Right cardiac atrium (tissue), 5 donors: ENCODE data around the gene PRCC. TPM values are rescaled to one million over a fixed set of nuclear protein-coding genes. Genes with fewer than 3 reads are reported as not detected.

Source experiments
- ATAC-seq, 2 donors: fragments of 200-7000 bp; cut with Tn5 transposase; one replicate each; pipeline versions ENCODE4 v1.8.0 to v1.9.1; 2020; ENCODE audit warnings: moderate library complexity in 2 of 2, mild to moderate bottlenecking in 1 of 2
- DNase-seq, 3 donors: peaks; one replicate each; pipeline ENCODE4 v3.0.0-alpha.2; 2020
- H3K27ac ChIP-seq: one replicate; pipeline ENCODE4 v1.5.1; 2013; ENCODE audit warnings: mild to moderate bottlenecking, low read length, control low read depth, moderate library complexity
- H3K27me3 ChIP-seq: one replicate; pipeline ENCODE4 v1.6.1; 2013; ENCODE audit not compliant: control insufficient read depth, insufficient read depth
- H3K4me1 ChIP-seq: one replicate; pipeline ENCODE4 v1.6.1; 2013; ENCODE audit warnings: low read length; ENCODE audit not compliant: control insufficient read depth, insufficient read depth
- H3K4me3 ChIP-seq: one replicate; pipeline ENCODE4 v1.5.1; 2013; ENCODE audit warnings: low read length, control low read depth
- H3K9me3 ChIP-seq: one replicate; pipeline ENCODE4 v1.6.1; 2013; ENCODE audit warnings: low read length; ENCODE audit not compliant: control insufficient read depth
- WGBS: extraction: QIAGEN DNeasy Blood & Tissue Kit; methylation state at CpG from one replicate; pipeline ENCODE4 v1.1.7; 2013; 5-methylcytosine and 5-hydroxymethylcytosine counted together
- intact Hi-C, 4 donors: fragments of 100-400 bp; cut with DNase I; formaldehyde crosslinking; loops; one replicate each; pipeline versions ENCODE4 v1.11.0 to v1.14.0; 2022 to 2023
- polyA plus RNA-seq: library from polyadenylated mRNA; stranded (reverse); fragments of 200-250 nt; gene quantifications from one replicate; pipeline ENCODE4 v1.2.3, GENCODE V29; 2013
- total RNA-seq, 4 donors: library from RNA; stranded (reverse); fragmentation: NEBNext Ultra II Directional; extraction: Animal tissue kit (Norgen Biotek cat#: 25700); gene quantifications; one replicate each; pipeline ENCODE4 v1.2.1, GENCODE V29; 2021
- donor health status: healthy with polysubstance abuse.
- donor health status: DM: no; HTN: yes; CAD: no.
- donor health status: DM: no; HTN: no; CAD: no.
- donor health status: DM: no; HTN: yes; CAD: no; lungs with severe emphysema.
- donor health status: DM: yes; HTN: yes; CAD: no.

The PRCC gene
- total and polyA plus RNA-seq, 5 donors: 36.0 to 47.1 (median 43.2) TPM

DNA sequence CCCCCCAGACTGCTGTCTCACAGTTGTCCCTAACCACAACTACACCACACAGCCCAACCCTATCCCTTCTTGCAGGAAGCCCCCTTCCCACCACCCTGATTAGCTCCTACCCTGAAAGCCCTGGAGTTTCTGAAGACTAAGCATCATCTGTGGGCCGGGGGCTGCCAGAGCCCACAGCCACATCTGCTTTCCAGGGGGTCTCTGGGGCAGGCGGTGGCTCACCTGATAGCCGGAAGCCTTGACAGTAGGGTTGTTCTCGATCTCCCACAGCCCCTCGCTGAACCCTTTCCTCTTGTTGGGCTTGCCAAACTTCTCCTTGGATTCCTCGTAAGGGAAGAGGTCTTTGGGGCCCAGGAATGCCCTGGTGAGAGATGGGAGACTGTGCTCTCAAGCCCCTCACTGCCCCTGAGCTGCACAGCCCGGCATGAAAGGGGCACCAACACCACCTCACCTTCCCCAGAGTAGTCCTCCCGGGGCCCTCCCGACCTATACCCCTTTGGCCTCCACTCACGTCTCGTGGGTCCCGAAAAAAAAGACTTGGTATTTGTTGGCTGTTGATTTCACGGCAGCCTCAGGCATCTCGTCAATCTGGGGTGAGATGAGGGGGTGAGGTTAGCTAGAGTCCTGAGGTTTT is 22.4 kb upstream of the PRCC start:
- DNase-seq (no peak), ATAC-seq (no peak)
- Histone ChIP-seq H3K4me1 (peaks cover 23% of the 10 kb centered on the region), H3K27ac (no peak overlapping the region), H3K27me3 (no peaks in the 10 kb centered on the region), H3K9me3 (no peaks in the 10 kb centered on the region), H3K4me3 (no peak overlapping the region)
- WGBS: 76% methylated on average over 14 of the region's 14 CpGs
- intact Hi-C loops: no loop called here

DNA sequence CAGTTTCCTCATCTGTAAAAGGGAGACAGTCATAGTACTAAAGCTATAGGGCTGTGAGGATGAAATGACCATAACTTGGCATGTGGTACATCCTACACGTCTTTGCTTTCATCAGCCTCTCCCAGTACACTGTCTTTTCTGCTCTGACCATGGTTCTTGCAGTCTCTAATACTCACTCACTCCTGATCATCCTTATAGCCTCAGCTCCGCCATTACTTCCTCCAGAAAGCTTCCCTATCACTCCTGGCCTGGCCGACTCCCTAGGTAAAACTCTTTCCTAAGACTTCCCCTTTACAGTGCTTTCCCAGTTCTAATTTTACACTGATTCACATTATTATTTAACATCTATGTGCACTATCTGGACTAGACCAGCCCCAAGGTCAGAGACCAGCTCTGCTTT is 21.5 kb upstream of the PRCC start:
- peak overlapping the region; percentile 85 for H3K27ac ChIP-seq
- WGBS: 59% methylated on average over 3 of the region's 3 CpGs
- no peaks in the 10 kb centered on the region for H3K27me3 ChIP-seq
- intact Hi-C loops: no loop called here
- H3K9me3 ChIP-seq: no peaks in the 10 kb centered on the region
- DNase-seq (no peak), ATAC-seq (no peak)
- peaks cover 23% of the 10 kb centered on the region for H3K4me1 ChIP-seq
- no peak overlapping the region for H3K4me3 ChIP-seq

DNA sequence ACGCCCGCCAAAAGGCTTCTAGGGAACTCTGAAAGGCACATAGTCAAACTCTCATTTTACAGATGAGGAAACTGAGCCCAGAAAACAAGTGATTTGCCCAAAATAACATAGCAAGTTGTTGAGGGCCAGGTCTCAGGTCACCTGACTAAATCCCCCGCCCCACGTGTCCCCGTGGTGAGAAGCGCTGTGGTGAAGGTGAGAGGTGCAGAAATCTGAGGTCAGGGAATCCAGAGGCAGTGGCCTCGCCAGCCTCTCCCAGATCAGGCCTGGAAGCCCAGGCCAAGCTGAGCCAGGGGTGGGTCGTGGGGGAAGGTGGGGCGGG is 21.0 kb upstream of the PRCC start:
- peaks cover 23% of the 10 kb centered on the region for H3K4me1 ChIP-seq
- no peak for ATAC-seq
- intact Hi-C loops: no loop called here

DNA sequence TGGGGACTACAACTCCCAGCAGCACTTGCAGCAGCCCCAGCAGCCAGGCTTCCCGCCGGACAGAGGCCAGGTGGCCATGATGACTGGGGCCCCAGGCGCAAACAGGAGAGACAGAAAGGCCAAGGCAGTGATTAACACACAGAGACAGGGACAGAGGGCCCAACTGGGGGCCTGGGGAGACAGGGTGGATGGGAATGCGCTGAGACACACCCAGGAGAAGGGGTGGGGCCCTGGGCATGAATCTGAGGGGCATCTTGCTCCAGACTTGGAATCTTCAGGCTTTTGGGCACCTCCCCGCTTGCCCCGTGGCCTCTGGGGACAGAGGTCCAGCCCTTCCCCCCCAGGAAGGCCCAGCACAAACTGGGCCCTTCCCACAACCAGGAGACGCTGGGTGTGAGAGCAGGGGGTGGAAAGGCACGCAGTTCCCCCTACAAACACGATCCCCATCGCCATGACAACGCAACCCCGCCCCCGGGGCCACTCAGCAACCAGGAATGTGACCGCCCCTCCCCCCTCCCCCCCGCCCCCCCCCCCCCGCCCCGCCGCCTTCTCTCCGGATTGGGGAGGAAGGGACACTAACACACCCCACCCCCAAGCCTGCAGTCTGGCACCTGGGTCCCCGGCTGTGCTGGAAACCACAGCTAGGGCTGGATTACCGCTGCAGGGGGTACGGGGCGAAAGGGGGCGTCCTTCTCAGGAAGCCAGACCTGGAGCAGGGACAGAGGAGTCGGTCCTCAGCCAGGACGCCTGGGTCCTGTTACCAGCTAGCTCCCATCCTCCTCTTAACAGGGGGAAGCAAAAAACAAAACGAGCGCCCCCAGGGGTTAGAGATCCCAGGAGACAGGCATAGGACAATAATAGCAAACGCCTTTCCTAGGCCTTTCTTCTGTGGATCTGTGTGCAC is 20.4 kb upstream of the PRCC start:
- DNase-seq (peak; percentile 98), ATAC-seq (peak; percentile 70 to 72)
- H3K4me3 ChIP-seq: peak overlapping the region; percentile 89
- peak overlapping the region; percentile 100 for H3K27ac ChIP-seq
- peaks cover 23% of the 10 kb centered on the region for H3K4me1 ChIP-seq
- no peaks in the 10 kb centered on the region for H3K27me3 ChIP-seq
- H3K9me3 ChIP-seq: no peaks in the 10 kb centered on the region
- WGBS: 2% methylated on average over 24 of the region's 29 CpGs
- intact Hi-C loops: no loop called here

More for the DNA sequence above, 21.0 kb upstream of the PRCC start:
- no peak for DNase-seq
- Histone ChIP-seq H3K27me3 (no peaks in the 10 kb centered on the region), H3K4me3 (peak overlapping the region; percentile 37), H3K9me3 (no peaks in the 10 kb centered on the region), H3K27ac (peak overlapping the region; percentile 85)
- WGBS: 52% methylated on average over 9 of the region's 9 CpGs

DNA sequence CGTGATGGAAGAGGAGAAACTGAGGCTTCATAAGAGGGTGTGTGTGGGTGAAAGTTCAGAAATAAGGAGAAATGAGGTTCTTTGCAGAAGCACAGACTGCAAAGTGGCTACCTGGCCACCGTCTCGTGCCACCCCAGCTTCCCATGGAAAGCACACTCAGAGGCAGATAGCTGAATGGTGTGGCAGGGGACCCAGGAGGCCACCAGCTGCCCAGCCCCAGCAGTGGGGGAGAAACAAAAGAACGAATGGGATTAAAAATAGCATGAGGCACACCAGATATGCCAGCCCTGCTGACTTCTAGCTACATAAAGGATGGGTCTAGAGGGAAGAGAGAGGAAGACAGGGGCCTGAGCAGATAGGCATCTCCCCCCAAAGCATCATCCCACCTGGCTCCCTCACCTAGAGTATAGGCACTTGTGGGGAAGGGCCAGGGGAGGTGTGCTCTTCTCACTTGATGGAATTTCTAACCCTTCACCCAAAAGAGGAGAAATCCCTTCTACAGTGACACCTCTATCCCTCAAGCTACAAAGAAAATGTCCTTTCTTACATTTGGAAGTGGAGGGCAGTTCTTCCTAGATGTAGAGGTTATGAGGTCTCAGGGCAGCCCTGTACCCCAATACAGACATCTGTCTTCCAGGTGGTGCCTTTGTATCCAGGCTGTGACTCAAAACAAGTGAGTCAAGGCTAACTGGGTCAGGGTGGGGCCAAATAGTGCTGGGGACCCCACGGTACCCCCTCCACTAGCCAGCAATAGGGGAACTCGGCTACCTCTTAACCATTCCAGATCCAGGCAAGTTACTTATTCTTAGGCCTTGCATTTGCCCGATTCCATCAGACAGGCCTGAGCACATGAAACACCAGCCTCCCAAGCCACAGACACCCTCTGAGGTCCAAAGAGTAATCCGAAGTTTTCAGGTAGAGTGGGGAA is 19.3 kb upstream of the PRCC start:
- 7% methylated on average over 8 of the region's 8 CpGs for WGBS
- H3K4me1 ChIP-seq: peaks cover 25% of the 10 kb centered on the region
- intact Hi-C loops: no loop called here
- H3K27ac ChIP-seq: peak overlapping the region; percentile 100
- peak overlapping the region; percentile 89 for H3K4me3 ChIP-seq
- ATAC-seq (no peak), DNase-seq (no peak)
- H3K9me3 ChIP-seq: no peaks in the 10 kb centered on the region
- no peaks in the 10 kb centered on the region for H3K27me3 ChIP-seq

DNA sequence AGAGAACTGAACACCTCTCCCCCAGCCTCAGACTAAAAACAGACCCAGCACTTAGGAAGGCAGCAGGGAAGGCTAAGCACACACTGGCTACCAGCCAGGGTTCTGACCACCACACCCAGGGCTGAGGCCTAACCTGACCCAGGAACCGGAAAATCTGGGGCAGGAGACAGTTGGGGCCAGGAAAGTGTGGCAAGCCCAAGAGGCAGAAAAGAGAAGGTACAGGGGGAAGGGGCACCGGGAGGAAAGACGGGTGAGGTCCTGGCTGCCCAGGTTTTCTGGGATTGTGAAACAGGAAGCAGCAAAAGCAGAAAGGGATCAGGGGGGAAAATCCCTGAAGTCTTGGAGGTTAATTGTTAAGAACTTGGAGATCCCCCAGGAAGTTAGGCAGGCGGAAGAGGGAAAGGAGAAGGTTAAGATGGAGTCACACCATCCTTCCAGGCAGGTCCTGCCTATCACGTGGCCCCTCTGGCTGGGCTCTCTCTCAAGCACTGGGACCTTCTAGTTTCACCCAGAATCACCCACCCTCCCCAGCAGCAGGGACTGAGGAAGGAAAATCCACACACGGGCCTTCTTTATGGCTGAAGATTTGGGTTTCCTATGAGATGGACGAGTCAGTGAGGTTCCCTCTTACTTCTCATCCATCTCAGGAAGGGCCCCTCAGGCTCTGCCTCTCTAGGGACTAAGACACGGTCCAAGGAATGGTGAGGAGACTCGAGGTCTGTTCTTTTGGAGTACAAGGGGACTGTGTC is 18.5 kb upstream of the PRCC start:
- 4% methylated on average over 9 of the region's 9 CpGs for WGBS
- Histone ChIP-seq H3K4me3 (peak overlapping the region; percentile 89), H3K9me3 (no peaks in the 10 kb centered on the region), H3K27ac (peak overlapping the region; percentile 100), H3K27me3 (no peaks in the 10 kb centered on the region), H3K4me1 (peaks cover 26% of the 10 kb centered on the region)
- ATAC-seq (peak; percentile 6 to 38), DNase-seq (peak; percentile 78 to 87 (median 81))
- intact Hi-C loops: no loop called here

DNA sequence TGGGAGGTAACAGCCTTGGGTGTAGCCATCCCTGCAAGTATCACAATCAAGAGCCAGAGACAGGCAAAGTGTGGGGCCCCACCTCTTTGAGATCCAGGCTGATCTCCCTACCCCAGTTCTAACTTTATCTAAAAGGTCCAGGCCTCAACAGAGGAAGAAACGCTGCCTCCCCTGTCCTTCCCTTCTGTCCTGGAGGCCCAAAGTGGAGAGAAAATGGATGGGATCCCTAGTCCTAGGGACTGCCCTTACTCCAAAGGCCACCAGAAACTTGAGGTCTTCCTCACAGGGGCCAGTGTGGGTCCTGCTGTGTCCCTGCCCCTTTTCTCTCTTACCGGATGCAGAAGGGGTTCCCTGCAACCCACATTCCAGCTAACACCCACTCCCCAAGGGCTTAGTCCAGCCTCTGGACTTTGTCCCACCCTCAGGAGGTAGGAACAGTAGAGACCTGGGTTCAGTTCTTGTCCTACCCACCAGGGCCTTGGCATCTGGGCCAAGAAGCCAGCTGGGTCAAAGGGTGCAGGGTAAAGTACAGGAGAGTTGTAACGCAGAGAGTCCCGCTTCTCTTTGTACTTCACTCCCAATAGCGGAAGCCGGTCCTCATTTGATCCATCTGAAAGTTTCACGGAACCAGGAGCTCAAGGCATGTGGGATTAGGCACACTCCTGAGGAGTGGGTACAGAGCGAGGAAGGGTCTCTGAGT is 17.8 kb upstream of the PRCC start:
- Histone ChIP-seq H3K9me3 (no peaks in the 10 kb centered on the region), H3K4me1 (peaks cover 26% of the 10 kb centered on the region), H3K27me3 (no peaks in the 10 kb centered on the region), H3K27ac (peak overlapping the region; percentile 100), H3K4me3 (peak overlapping the region; percentile 89)
- DNase-seq (peak in 1 of 3 donors; percentile 57), ATAC-seq (no peak)
- intact Hi-C loops: no loop called here
- WGBS: 29% methylated on average over 8 of the region's 8 CpGs

DNA sequence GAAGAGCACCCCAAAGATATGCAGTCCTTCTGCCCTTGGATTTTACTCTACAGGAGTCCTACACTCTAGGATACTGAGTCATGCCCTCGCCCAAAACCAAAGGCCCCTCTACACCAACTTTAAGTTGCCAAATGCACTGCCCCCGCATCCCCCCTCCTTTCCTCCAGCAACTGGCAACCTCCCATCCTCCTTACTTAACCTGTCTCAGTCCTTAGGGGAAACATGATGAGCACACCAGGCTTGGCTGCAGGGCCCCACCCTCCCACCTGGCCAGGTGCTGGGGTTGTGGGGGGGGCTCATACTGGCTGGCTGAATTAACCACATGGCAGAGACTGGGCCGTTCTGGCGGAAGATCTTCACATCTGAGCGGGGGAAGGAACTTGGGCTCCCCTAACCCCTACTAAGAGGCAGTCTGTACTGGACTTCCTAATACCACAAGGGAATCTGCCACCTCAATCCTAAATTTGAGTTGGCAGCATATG is 17.1 kb upstream of the PRCC start:
- intact Hi-C loops: no loop called here
- Histone ChIP-seq H3K4me3 (peak overlapping the region; percentile 89), H3K4me1 (peaks cover 26% of the 10 kb centered on the region), H3K9me3 (no peaks in the 10 kb centered on the region), H3K27ac (peak overlapping the region; percentile 100), H3K27me3 (no peaks in the 10 kb centered on the region)
- 3% methylated on average over 5 of the region's 5 CpGs for WGBS
- DNase-seq (peak in 1 of 3 donors; percentile 30), ATAC-seq (no peak)

DNA sequence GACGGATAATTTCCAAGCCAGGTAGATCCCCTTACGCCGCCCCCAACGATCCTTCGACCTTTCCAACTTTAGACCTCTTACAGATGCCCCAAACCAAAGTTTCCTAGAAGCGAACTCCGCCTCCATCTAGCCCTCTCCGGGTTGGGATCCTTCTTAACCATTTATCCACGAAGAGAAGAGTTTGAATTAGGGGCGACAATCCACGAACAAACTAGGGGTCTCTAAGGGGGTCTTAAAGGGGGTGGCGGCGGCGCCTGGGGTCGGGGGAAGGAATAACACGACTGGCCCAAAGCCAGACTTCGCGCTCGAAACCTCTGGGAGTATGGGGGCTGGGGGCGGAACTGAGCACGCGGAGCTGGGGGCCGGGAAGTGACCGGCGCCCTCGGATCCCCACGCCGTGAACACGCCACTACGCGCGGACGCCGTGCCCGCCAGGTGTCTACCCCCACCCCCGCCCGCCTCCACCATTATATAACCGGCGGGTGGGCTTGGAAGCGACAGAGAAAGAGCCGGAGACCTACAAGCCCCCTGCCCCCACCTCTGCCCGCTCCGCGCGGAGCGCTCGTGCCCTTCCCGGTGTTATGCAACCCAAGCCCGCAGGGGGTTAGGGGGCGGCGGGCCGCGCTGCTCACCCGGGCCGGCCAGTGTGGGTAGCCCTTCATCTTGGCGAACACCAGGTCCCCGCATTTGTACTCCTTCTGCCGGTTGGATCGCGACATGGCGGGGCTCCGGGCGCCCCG is 16.5 kb upstream of the PRCC start:
- DNase-seq (peak; percentile 66 to 88 (median 88)), ATAC-seq (peak in 1 of 2 donors; percentile 5)
- Histone ChIP-seq H3K4me1 (peaks cover 26% of the 10 kb centered on the region), H3K27ac (peak overlapping the region; percentile 100), H3K27me3 (no peaks in the 10 kb centered on the region), H3K9me3 (no peaks in the 10 kb centered on the region), H3K4me3 (peak overlapping the region; percentile 89)
- WGBS: under 1% methylated on average over 64 of the region's 64 CpGs
- intact Hi-C loops: no loop called here
